IPS DF 4.7 (cell line): ENCODE results near the gene DOCK2.
"Not testable (repeated sequence)": the region's sequence is repeated elsewhere in the genome, so short reads cannot be mapped to it uniquely, and the experiment has no call there.

Experiments used
- DNase-seq: peaks from one replicate; pipeline ENCODE4 v3.0.0-alpha.2; 2013; ENCODE audit warnings: low spot score; ENCODE audit errors: extremely low read depth

Gene DOCK2

GRCh38 chr5:169637085-169637548 is at the start of gene DOCK2:
TSS of gene DOCK2 (plus strand) at chr5:169637275. CDS start at chr5:169637327, 52 bp downstream.
- DNase-seq, result no peak

- DNase-seq, result no peak
These were observed 46.5 kb upstream of the DOCK2 start for GRCh38 chr5:169590602-169591001.

GRCh38 chr5:169591636-169592035 is 45.4 kb upstream of the DOCK2 start:
- DNase-seq, result no peak

DNA sequence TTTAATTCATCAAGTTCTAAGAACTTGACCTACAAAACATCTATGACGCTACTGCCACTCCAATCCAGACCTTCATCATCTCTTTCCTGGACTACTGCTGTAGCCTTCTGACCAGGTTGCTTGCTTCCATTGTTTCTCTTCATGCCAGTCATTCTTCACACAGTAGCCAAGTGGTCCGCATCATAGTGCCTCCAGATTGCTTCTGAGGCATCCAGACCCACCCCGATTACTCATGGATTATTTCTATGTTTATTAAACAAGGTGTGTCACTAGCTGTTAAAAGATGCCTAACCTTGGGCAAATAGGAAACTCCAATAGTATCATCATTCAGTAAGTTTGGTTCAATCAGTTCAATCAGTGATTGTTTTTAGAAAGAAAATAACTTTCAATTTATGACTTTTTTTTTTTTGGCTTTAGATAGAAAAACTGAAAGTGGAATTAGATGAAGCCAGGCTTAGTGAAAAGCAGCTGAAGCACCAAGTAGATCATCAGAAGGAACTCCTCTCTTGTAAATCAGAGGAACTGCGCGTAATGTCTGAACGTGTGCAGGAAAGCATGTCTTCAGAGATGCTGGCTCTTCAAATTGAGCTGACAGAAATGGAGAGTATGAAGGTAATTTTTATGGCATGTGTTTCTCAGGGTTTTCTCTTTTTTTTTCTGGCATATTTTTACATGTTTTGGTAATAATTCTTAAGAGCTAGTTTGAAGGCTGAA is 44.0 kb upstream of the DOCK2 start:
- no peak for DNase-seq

- no peak for DNase-seq
These were observed 41.8 kb upstream of the DOCK2 start for GRCh38 chr5:169595172-169595820.

- no peak for DNase-seq
These were observed 37.6 kb upstream of the DOCK2 start for GRCh38 chr5:169599451-169599850.

GRCh38 chr5:169602535-169602934 is 34.5 kb upstream of the DOCK2 start:
- no peak for DNase-seq

- no peak for DNase-seq
These were observed 30.8 kb upstream of the DOCK2 start for GRCh38 chr5:169606279-169606678.

GRCh38 chr5:169607882-169608281 is 29.2 kb upstream of the DOCK2 start:
- DNase-seq, result no peak

DNA sequence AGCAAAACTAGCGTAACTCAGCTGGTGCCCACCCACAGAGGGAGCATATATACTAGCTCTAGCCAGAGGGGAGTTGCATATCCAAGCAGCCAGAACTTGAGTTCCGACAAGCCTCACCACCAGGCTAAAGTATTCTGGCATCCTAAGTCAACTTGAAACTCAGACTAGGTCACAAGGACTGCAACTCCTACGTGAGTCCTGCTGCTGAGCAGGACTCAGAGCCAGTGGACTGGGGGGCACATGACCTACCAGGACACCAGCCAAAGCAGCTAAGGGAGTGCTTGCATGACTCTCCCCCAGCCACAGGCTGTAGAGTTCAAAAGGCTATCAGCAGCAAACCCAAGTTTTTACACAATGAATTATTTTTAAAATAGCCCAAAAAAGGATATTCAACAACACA is 27.4 kb upstream of the DOCK2 start:
- DNase-seq, result no peak

DNA sequence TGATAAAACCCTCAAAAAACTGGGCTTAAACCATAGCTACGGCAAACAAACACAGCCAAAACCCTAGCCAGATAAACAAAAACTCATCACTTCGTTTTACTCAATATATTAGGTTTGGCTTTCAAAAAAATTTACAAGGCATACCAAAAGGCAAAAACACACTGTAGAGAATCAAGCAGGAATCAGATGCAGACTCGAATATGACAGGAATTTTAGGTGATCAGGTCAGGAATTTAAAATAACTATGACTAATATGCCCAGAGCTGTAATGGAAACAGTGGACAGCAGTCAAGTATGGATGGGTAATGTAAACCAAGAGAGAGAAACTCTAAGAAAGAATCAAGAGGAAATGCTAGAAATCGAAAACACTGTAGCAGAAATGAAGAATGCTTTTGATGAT is 26.5 kb upstream of the DOCK2 start:
- DNase-seq, result no peak

- no peak for DNase-seq
These were observed 21.5 kb upstream of the DOCK2 start for GRCh38 chr5:169615561-169615960.

GRCh38 chr5:169624307-169624706 is 12.8 kb upstream of the DOCK2 start:
- not testable (repeated sequence) for DNase-seq

DNA sequence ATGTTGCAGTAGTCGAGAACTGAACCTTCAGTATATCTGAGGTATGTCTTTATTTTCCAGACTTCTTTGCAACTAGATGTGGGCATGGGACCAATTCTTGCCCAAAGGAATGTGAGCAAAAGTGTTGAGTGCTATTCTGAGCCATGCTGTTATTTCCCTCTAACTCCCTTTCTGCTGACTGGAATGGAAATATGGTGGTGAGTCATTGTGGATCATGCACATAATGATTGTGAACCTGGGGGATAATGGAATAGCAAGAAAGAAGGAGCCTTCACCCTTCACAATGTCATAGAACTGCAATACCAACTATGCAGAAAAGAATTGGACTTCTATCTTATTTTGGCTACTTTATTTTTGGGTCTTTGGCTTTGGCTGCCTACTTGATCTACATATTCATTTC is 10.3 kb upstream of the DOCK2 start:
- DNase-seq, result no peak

- DNase-seq, result no peak
These were observed 9.5 kb upstream of the DOCK2 start for GRCh38 chr5:169627551-169627950.

DNA sequence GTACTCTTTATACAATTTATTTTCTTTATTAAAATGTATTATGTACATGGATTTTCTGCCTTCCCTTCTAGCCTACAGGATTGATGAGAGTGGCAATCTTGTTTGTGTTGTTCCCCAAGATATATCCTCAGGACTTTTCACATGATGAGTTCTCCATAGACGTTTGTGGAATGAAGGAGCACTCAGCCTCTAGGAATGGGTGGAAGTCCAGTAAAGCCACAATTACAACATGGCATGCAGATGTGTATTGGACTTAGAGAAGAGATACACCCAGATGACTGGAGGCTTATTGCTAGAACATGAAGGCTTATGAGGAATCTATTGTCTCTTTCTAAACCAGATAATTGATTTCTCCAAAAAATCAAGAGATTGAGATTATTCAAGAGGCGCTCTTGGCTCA is 8.2 kb upstream of the DOCK2 start:
- DNase-seq, result no peak

DNA sequence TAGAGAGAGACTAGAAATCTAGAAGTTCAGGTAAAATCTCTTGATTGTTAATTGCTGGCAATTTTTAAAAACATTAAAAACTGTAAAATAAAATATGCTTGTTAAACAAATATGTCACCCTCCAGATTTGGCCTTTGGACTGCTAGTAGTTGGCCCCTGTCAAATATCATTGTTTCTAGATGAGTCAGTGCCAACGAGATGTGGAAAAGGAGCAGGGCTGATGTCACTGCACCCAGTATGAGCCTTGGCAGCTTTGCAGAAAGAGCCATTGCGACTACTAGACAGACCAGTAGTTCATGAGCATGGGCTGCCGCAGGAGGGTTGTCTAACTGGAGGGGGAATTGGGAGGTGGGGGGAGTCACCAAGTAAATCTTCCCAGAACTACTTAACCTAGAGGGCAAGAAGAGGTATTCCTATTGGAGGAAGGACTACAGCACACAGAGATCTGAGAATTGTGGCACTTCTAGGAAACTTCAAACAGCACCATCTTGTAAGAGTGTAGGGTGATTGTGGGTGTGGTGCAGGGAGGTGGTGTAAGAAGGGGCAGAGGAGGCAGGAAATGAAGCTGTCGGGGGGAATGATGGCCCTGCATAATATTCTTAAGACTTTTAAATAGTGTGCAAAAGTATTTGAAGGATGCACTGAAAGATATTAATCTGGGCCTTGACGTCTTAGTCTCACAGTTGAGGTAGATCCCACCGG is 7.1 kb upstream of the DOCK2 start:
- DNase-seq, result no peak

- no peak for DNase-seq
These were observed 5.7 kb upstream of the DOCK2 start for GRCh38 chr5:169631360-169631759.

- no peak for DNase-seq
These were observed 4.1 kb upstream of the DOCK2 start for GRCh38 chr5:169632946-169633345.

- no peak for DNase-seq
These were observed 2.5 kb upstream of the DOCK2 start for GRCh38 chr5:169634606-169635005.

DNA sequence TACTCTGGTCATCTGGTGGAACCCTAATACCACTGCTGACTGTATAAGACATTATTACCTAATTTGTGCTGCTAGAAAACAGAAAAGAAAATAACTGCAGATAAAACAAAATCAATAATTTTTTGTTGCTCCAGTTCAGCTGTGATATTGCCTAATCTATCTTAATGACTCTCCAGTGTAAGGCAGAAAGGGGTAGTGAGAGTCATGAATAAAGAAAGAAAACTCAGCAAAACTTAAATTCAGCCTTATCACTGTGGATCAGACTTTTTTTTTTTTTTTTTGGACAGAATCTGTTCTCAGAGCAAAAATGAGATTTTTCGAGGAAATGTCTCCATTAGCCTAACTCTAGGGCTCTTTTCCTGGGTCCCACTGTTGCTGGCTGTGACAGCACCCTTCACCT is 1.1 kb upstream of the DOCK2 start:
- no peak for DNase-seq

DNA sequence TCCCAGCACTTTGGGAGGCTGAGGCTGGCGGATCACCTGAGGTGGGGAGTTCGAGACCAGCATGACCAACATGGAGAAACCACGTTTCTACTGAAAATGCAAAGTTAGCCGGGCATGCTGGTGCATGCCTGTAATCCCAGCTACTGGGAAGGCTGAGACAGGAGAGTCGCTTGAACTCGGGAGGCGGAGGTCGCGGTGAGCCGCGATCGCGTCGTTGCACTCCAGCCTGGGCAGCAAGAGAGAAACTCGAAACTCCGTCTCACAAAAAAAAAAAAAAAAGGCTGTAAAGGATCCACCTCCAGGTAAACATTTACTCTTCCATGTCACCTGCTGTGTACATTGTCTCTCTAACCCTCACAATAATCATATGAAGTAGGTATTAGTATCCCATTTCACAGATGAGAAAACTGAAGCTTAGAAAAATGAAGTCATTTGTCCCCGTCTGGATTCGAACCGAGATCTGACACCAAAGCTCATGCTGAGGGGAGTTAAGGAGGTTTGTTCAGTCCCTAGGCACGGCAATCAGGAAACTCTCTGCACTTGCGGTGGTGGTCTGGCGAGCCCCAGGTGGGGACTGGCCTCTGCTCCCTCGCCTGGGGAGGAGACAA is 494 bp upstream of the DOCK2 start:
- DNase-seq, result no peak
